Stimulated activated CD8-positive, alpha-beta memory T cell treated with anti-CD3 and anti-CD28 coated beads, Interleukin-7, amount 100 ng/mL, for 24 hours (primary cell): ENCODE results near the gene FLRT2.

Experiments used
- DNase-seq: peaks from one replicate; pipeline ENCODE4 v3.0.0-alpha.2; 2020; ENCODE audit warnings: low read depth

FLRT2 gene

GRCh38 chr14:85530626-85531025, 682 bp downstream of the FLRT2 start:
- no peak for DNase-seq

- DNase-seq = no peak
Measured at GRCh38 chr14:85531141-85531586, 1.2 kb downstream of the FLRT2 start.

DNA sequence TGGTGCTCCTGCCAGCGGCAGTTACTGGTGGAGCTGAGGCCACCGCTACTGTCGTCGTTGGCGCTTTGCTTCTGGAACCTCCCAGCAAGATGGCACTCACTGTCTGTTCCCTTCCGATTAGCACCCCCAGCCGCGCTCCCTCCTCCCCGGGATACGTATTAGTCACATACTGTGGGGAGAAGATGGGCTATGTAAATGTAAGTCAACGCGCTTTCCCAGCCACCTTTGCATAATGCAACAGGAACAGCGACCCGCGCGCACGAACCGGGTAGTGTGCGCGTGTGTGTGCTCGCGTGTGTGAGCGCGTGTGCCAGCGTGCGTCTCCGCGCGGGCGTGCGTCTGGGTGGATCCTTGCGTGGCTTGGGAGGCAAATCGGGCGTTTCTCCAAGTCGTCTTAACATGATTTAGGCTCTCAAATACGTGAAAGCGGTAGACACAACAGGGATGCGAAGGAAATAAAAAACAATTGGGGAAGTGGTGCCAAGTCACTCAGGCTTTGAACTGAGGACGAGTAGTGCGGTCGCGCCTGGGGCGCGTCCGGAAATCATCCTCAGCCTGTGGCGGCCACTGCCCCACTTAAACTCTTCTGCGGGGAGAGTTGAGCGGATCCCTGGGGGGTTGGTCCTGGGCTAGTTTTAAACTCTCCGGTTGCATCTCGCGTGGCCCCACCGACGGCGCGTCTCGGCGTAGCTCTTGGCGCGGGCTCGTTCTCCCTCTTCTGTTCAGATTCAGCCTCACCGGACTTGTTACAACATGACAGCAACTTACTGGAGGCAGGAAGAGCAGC, 1.8 kb downstream of the FLRT2 start:
- DNase-seq = no peak

DNA sequence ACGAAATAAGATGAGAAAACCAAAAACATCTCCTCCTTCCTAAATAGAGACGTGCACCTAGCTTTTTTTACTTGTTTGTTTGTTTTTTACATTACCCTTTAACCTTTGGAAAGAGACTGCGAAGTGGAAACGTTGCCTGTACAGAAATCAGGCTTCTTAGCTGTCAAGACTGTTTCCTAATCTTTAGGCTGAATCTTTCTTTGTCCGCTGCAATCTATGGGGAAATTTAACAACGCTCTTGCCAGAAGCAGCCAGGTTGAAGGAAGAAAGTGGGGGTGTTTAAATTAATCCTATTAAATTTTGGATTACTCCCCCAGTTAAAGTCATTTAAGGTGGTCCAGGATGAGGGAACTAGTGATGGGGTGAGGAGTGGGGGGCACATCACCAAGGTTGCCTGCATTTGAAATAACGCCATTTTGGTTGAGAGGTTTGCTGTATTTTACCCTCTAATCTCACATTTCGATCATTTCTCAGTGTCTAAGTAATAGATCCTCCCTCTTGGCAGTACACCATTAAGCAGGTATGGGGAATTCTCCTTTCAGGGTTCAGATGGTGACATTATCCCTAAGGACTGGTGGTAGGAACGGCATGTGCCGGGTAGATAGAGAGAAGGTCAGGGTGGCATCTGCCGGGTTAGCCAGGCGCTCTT, 2.6 kb downstream of the FLRT2 start:
- DNase-seq = no peak

DNA sequence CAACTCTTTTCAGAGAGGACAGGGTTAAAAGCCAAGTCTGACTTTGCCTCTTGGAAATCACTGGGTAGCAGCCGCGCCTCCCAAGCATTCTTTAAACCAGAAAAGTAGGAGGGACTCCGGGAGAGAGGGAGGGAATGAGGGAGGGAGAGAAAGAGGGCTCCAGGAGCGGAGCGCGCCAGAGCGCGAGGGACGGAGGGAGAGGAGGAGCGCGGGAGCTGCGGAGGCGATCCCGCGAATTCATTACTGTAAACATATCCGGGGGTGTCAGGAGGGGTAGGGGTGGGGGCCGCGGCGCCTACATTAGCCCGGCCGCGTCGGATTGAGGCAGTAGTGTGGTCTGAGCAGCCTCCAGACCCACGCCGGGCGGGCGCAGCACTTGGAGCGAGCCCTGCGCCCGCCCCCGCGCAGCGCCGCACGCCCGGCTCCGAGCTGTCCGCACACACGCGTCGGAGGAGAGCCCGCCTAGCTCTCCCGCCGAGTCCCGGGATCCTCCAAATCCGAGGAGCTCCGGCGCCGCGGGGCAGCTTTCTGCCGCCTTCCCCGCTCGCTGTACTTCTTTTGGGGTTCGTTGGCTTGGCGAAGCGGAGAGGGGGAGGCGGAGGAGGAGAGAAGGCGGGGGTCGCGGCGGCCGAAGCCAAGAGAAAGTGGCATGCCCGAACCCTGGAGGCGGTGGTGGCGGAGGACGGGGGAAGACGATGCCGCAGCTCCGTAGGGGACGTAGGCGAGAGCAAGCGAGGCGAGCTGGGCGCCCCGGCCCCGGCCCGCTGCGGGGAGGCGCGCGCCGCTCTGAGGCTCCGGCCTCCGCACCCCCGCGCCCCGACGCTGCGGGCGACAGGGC, 3.3 kb downstream of the FLRT2 start:
- DNase-seq = no peak

- DNase-seq = no peak
Measured at GRCh38 chr14:85533861-85534291, 3.9 kb downstream of the FLRT2 start.

GRCh38 chr14:85534458-85535293, 4.7 kb downstream of the FLRT2 start:
- DNase-seq = no peak

DNA sequence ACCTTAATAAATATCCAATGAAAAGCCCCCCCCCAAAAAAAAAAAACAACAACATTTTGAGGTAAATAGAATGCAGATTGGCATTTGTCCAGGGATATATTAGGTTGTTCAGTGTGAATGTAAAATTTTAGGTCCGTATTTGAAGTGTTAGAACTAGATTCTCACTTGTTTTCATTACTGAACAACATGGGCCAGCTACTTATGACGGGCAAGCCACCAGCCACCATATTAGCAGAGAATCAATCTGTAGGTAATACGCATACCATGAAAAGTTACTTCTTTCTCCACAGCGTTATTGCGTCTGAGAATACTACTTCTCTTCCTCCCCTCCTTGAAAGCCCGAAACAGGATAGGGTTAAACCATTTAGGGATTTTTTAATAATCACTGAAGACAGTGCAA, 5.4 kb downstream of the FLRT2 start:
- no peak for DNase-seq

- DNase-seq = no peak
Measured at GRCh38 chr14:85535991-85536832, 6.3 kb downstream of the FLRT2 start.

GRCh38 chr14:85536833-85537190, 6.9 kb downstream of the FLRT2 start:
- DNase-seq = no peak

GRCh38 chr14:85537526-85537925, 7.6 kb downstream of the FLRT2 start:
- DNase-seq = no peak

- DNase-seq = no peak
Measured at GRCh38 chr14:85538636-85539035, 8.7 kb downstream of the FLRT2 start.

GRCh38 chr14:85539510-85539909, 9.6 kb downstream of the FLRT2 start:
- no peak for DNase-seq

GRCh38 chr14:85542623-85543022, 12.7 kb downstream of the FLRT2 start:
- no peak for DNase-seq

DNA sequence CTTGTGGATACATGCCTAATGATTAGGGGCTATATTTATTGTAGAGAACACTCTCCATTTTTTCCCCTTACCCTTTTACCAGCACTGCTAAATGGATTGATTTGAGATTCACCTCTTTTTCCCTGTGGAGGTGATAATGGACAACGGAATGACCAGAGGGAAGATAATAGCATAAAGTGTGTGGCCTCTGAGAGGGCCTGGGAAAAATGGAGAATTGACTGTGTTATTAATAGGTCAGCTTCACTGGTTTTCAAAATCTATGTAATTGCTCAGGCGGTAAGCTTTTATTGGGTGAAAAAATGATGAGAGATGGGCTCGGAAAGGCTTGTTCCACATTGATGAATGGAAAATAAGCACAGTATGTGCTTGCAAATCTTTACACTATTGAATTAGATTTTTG, 15.8 kb downstream of the FLRT2 start:
- no peak for DNase-seq

- no peak for DNase-seq
Measured at GRCh38 chr14:85546390-85546789, 16.4 kb downstream of the FLRT2 start.

DNA sequence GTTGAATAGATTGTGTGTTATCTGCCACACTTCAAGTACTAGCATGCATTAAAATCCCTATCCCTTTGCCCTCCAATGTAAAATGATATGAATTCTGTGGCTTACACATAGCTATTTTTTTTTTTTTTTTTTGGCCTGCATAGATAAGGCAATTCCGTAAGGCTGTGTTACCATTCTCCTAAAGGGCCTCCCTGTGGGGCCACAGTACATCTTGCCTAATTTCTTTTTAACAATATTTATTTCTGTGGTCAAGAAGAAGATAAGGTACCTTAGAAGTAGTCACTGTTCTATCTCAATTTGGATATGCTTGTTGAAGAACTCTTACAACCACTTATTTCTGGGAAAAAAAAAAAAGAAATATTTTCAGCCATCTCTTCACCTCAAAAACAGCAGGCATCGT, 19.8 kb downstream of the FLRT2 start:
- DNase-seq = no peak

GRCh38 chr14:85554106-85554505, 24.2 kb downstream of the FLRT2 start:
- no peak for DNase-seq

- DNase-seq = no peak
Measured at GRCh38 chr14:85556267-85556666, 26.3 kb downstream of the FLRT2 start.

DNA sequence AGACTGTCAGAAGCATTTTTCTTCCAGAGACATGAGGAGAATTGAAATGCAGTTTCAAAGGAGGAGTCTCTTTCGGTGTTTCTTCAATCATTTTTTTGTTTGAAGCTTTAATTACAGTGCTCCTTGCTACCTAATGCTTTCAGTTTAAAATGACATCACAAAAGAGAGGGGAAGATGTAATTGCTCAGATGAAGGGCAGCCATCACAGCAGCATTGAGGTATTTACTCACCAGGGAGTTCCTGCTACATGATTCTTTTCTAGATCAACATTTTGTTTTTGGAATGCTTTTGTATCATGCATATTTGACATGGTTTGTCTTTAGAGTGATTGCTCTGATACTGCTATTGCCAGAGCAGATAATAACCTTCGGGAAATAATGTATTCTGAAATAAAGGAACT, 28.6 kb downstream of the FLRT2 start:
- DNase-seq = no peak

GRCh38 chr14:85562630-85563029, 32.7 kb downstream of the FLRT2 start:
- no peak for DNase-seq
